Measurements from ENCODE around the gene TTC19. TPM values are rescaled to one million over a fixed set of nuclear protein-coding genes. Genes with fewer than 3 reads are reported as not detected.
"Not testable (repeated sequence)": the region's sequence is repeated elsewhere in the genome, so short reads cannot be mapped to it uniquely, and the experiment has no call there.

The TTC19 gene
- total RNA-seq, 2 donors from 2014 or later: 22.2 to 28.8 TPM

GRCh38 chr17:15967706-15968399, 31.8 kb upstream of the TTC19 start:
- Mint-ChIP-seq H3K36me3 (ENCODE audit: low read depth) (no peaks in the 10 kb centered on the region), H3K27me3 (peaks cover 11% of the 10 kb centered on the region)

GRCh38 chr17:15969463-15969862, 30.2 kb upstream of the TTC19 start:
- Mint-ChIP-seq H3K36me3 (ENCODE audit: low read depth) (peaks cover 2% of the 10 kb centered on the region), H3K4me1 (no peaks in the 10 kb centered on the region), H3K4me3 (no peak overlapping the region), H3K27ac (no peak overlapping the region), H3K9me3 (no peaks in the 10 kb centered on the region), H3K27me3 (peaks cover 11% of the 10 kb centered on the region)
- no peak for ATAC-seq (replicated peaks)

More at GRCh38 chr17:15967706-15968399, 31.8 kb upstream of the TTC19 start:
- no peaks in the 10 kb centered on the region for H3K9me3 Mint-ChIP-seq
- no peak overlapping the region for H3K4me3 Mint-ChIP-seq
- no peak overlapping the region for H3K27ac Mint-ChIP-seq
- ATAC-seq (replicated peaks): no peak
- no peaks in the 10 kb centered on the region for H3K4me1 Mint-ChIP-seq

GRCh38 chr17:15970500-15970899, 29.1 kb upstream of the TTC19 start:
- Mint-ChIP-seq H3K9me3 (no peaks in the 10 kb centered on the region), H3K4me1 (no peaks in the 10 kb centered on the region), H3K27ac (no peak overlapping the region), H3K36me3 (ENCODE audit: low read depth) (peaks cover 12% of the 10 kb centered on the region), H3K27me3 (peaks cover 7% of the 10 kb centered on the region), H3K4me3 (no peak overlapping the region)
- no peak for ATAC-seq (replicated peaks)

GRCh38 chr17:15971098-15971678, 28.4 kb upstream of the TTC19 start:
- Mint-ChIP-seq H3K27ac (no peak overlapping the region), H3K9me3 (no peaks in the 10 kb centered on the region), H3K36me3 (ENCODE audit: low read depth) (peaks cover 14% of the 10 kb centered on the region), H3K27me3 (peaks cover 7% of the 10 kb centered on the region), H3K4me1 (no peaks in the 10 kb centered on the region), H3K4me3 (no peak overlapping the region)
- ATAC-seq (replicated peaks): no peak

- Mint-ChIP-seq H3K27ac (no peak overlapping the region), H3K4me3 (no peak overlapping the region), H3K36me3 (ENCODE audit: low read depth) (peaks cover 18% of the 10 kb centered on the region), H3K9me3 (no peaks in the 10 kb centered on the region), H3K27me3 (peaks cover 4% of the 10 kb centered on the region), H3K4me1 (no peaks in the 10 kb centered on the region)
- ATAC-seq (replicated peaks): no peak
These were observed 27.7 kb upstream of the TTC19 start for GRCh38 chr17:15971882-15972281.

- peaks cover 24% of the 10 kb centered on the region for H3K36me3 Mint-ChIP-seq (ENCODE audit: low read depth)
- H3K27me3 Mint-ChIP-seq: peaks cover 4% of the 10 kb centered on the region
- no peaks in the 10 kb centered on the region for H3K4me1 Mint-ChIP-seq
- H3K9me3 Mint-ChIP-seq: no peaks in the 10 kb centered on the region
- no peak overlapping the region for H3K27ac Mint-ChIP-seq
- no peak for ATAC-seq (replicated peaks)
- H3K4me3 Mint-ChIP-seq: no peak overlapping the region
These were observed 27.1 kb upstream of the TTC19 start for GRCh38 chr17:15972497-15972951.

GRCh38 chr17:15973016-15973415, 26.6 kb upstream of the TTC19 start:
- Mint-ChIP-seq H3K27me3 (no peaks in the 10 kb centered on the region), H3K36me3 (ENCODE audit: low read depth) (peaks cover 29% of the 10 kb centered on the region), H3K4me1 (no peaks in the 10 kb centered on the region)

GRCh38 chr17:15973834-15974233, 25.8 kb upstream of the TTC19 start:
- Mint-ChIP-seq H3K4me1 (no peaks in the 10 kb centered on the region), H3K4me3 (no peak overlapping the region), H3K27ac (no peak overlapping the region), H3K36me3 (ENCODE audit: low read depth) (peaks cover 34% of the 10 kb centered on the region), H3K9me3 (no peaks in the 10 kb centered on the region), H3K27me3 (no peaks in the 10 kb centered on the region)
- no peak for ATAC-seq (replicated peaks)

More at GRCh38 chr17:15973016-15973415, 26.6 kb upstream of the TTC19 start:
- H3K9me3 Mint-ChIP-seq: no peaks in the 10 kb centered on the region
- H3K27ac Mint-ChIP-seq: no peak overlapping the region
- no peak overlapping the region for H3K4me3 Mint-ChIP-seq
- ATAC-seq (replicated peaks): peak; percentile 43

- H3K4me1 Mint-ChIP-seq: peaks cover 17% of the 10 kb centered on the region
- H3K27ac Mint-ChIP-seq: no peak overlapping the region
- ATAC-seq (replicated peaks): no peak
- H3K36me3 Mint-ChIP-seq (ENCODE audit: low read depth): peaks cover 65% of the 10 kb centered on the region
- H3K4me3 Mint-ChIP-seq: no peak overlapping the region
- H3K27me3 Mint-ChIP-seq: no peaks in the 10 kb centered on the region
- H3K9me3 Mint-ChIP-seq: no peaks in the 10 kb centered on the region
These were observed 21.7 kb upstream of the TTC19 start for GRCh38 chr17:15977894-15978293.

GRCh38 chr17:15978606-15979005, 21.0 kb upstream of the TTC19 start:
- no peak for ATAC-seq (replicated peaks)
- Mint-ChIP-seq H3K27ac (no peak overlapping the region), H3K9me3 (no peaks in the 10 kb centered on the region), H3K4me1 (peaks cover 17% of the 10 kb centered on the region), H3K36me3 (ENCODE audit: low read depth) (peaks cover 72% of the 10 kb centered on the region), H3K27me3 (no peaks in the 10 kb centered on the region), H3K4me3 (no peak overlapping the region)

GRCh38 chr17:15979013-15979412, 20.6 kb upstream of the TTC19 start:
- not testable (repeated sequence) for H3K9me3 Mint-ChIP-seq, H3K27me3 Mint-ChIP-seq

GRCh38 chr17:15981208-15981607, 18.4 kb upstream of the TTC19 start:
- H3K27ac Mint-ChIP-seq: no peak overlapping the region
- no peaks in the 10 kb centered on the region for H3K9me3 Mint-ChIP-seq
- H3K27me3 Mint-ChIP-seq: no peaks in the 10 kb centered on the region
- peak; percentile 100 for ATAC-seq (replicated peaks)
- peaks cover 84% of the 10 kb centered on the region for H3K36me3 Mint-ChIP-seq (ENCODE audit: low read depth)
- H3K4me3 Mint-ChIP-seq: peak overlapping the region; percentile 13
- H3K4me1 Mint-ChIP-seq: peaks cover 17% of the 10 kb centered on the region

More at GRCh38 chr17:15979013-15979412, 20.6 kb upstream of the TTC19 start:
- Mint-ChIP-seq H3K36me3 (ENCODE audit: low read depth) (peaks cover 76% of the 10 kb centered on the region), H3K4me1 (peaks cover 17% of the 10 kb centered on the region)
- ATAC-seq (replicated peaks); H3K4me3 Mint-ChIP-seq; H3K27ac Mint-ChIP-seq: not testable (repeated sequence)

GRCh38 chr17:15981646-15982580, 17.7 kb upstream of the TTC19 start:
- no peak overlapping the region for H3K27ac Mint-ChIP-seq
- H3K4me1 Mint-ChIP-seq: peaks cover 17% of the 10 kb centered on the region
- peak overlapping the region; percentile 13 for H3K4me3 Mint-ChIP-seq
- no peaks in the 10 kb centered on the region for H3K9me3 Mint-ChIP-seq
- ATAC-seq (replicated peaks): no peak
- no peaks in the 10 kb centered on the region for H3K27me3 Mint-ChIP-seq
- H3K36me3 Mint-ChIP-seq (ENCODE audit: low read depth): peaks cover 87% of the 10 kb centered on the region

GRCh38 chr17:15996322-15996721, 3.3 kb upstream of the TTC19 start:
- no peaks in the 10 kb centered on the region for H3K9me3 Mint-ChIP-seq

More at GRCh38 chr17:15996322-15996721, 3.3 kb upstream of the TTC19 start:
- Mint-ChIP-seq H3K4me3 (no peak overlapping the region), H3K36me3 (ENCODE audit: low read depth) (peaks cover 54% of the 10 kb centered on the region), H3K27me3 (no peaks in the 10 kb centered on the region), H3K4me1 (peaks cover 10% of the 10 kb centered on the region), H3K27ac (no peak overlapping the region)
- ATAC-seq (replicated peaks): no peak
